NT2/D1 (cell line): ENCODE data around the gene WNT9B.

Experiments
- YY1 ChIP-seq: IDR thresholded peaks from 2 replicates; pipeline ENCODE4 v1.6.1; 2011; ENCODE audit not compliant: insufficient read length, insufficient read depth
- ZNF274 ChIP-seq: IDR thresholded peaks from 2 replicates; pipeline ENCODE4 v1.6.1; 2011; ENCODE audit warnings: mild to moderate bottlenecking, low read depth, low read length

DNA sequence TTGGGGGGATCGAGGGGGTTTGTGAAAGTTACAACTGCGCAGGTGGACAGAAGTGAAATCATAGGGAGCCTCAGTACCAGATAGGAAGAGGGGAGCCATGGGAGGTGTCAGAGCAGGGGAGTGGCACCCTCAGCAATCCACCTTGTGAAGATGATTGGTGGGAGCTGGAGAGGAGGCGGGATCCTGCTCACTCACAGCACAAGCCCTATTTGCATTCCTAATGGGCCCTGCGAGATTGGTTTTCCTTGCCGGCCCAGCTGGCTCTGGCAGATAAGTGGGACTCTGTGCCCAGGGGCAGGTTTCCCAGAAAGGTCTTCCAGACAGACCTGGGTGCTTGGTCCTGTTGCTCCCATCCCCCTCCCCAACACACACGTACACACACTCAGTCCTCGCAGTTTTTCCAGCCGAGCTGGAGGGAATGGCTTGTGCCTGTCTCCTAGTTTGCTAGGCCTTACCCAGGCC is 42.2 kb upstream of the WNT9B start:
- TF ChIP-seq YY1, result no peak
- no peak for TF ChIP-seq ZNF274
